Middle frontal gyrus (tissue), 1 donor: ENCODE results near the gene DGKI.

Experiments used
- DNase-seq: peaks from one replicate; pipeline ENCODE4 v3.0.0-alpha.2; 2015; ENCODE audit warnings: low spot score; ENCODE audit errors: extremely low spot score

The DGKI gene

DNA sequence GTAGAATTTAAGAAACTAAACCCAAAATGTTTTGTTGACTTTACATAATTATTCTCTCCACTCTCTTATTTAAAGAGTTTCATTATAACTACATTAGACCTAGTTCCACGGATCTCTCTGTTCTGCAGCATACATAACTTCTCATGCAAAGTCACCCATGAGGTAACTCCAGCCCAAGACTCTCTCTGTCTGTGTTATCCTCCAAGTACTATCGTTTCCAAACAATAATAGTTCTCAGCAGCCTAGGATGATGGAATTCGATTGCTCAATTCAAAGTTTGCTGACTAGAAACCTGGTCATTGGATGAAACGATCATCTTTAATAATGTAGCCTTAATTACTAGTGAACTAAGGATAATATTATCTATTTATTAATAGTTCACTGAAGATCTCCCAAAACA lies 300.1 kb downstream of the DGKI start:
- DNase-seq: no peak

DNA sequence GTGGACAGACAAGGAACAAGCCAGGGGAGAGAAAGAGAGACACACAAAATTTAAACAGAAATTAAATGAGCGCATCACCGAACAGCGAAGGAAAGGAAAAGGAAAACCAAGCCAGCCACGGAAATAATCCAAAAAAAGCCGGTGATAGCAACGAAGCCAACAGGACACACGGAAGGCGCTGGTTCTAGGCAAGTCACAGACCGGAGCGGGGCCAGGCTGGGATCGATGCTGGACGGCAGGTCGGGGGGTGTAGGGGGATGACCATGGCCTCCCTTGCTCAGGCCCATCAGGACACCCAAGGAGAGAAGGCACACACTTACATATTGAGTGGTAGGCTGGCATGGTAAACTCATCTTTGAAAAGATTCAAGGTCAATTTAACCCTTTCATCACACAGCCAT lies 300.8 kb downstream of the DGKI start:
- no peak for DNase-seq

DNA sequence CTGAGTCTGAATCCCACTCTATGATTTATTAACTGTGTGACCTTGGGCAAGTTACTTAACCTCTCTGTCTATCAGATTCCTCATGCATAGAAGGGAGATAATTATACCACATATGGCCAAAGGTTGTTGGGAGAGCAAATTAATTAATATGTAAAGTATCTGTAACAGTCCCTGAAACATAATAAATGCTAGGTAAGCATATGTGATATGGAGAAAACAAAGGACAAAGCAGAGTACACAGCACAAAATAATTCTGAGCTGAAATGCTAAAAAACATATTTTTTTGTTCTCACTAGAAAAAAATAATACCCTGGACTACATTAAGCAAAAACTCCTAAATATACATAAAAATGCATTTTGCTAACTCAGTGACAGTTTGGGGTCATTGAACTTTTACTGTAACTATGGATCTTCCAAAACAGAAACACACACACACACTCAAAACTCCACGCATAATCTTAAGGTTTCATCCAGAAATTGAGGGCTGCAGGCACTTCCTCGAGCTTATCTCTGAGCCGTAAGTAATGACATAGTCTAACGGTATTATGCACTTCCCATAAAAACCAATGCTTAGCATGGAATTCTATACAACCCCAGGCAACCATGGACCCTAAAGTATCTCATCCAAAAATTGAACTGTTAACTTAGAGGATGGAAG lies 301.6 kb downstream of the DGKI start:
- DNase-seq: no peak

DNA sequence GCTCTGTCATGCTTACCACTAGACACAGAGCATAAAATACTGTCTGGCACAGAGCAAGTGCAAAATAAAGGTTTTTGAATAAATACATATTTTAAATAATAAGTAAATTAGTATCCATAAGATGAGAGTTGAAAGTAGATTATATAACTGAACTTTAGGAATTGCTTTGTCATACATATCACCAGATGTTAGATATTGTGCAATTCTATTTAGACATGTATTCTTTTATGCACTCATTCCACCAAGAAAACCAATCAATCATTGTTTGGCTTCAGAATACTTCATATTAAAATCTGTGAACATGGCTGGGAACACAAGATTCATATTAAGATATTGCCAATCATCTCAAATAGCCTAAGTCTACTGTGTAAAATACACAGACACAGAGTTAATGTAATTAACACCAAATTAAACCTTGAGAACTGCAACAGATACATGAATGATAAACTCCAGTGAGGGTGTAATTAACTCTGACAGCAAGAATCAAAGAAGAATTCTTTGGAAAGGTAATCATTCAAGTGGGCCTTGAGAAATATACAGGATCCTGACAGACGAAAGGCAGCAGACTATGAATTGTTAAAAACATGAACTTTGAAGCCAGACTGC lies 302.2 kb downstream of the DGKI start:
- DNase-seq: no peak

DNA sequence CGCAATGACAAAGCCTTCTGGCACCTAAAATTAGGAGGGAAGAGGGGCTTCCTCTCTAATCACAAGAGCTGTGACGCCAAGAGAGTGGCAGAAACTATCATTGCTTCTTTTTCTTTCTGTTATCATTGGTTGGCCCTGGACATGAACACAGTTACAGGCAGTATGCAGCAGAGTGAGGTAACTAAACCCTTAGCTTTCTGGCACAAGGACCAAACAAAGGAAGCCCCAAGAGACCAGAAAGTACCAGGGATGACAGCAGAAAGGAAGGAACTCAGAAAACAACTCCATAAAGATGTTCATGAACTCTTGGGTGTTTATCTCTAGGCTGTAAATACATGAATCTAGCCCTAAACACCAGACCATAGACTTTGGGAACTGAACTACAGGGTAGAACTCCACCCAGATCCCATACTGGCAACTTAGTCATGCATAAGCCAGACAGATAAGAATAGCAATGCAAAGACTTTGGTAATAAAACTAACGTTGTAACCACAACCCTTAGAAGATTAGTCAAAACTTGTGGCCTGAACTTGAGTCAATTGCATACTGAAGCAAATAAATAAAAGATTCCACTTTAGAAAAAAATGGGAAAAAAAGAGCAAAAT lies 307.6 kb downstream of the DGKI start:
- DNase-seq: no peak

DNA sequence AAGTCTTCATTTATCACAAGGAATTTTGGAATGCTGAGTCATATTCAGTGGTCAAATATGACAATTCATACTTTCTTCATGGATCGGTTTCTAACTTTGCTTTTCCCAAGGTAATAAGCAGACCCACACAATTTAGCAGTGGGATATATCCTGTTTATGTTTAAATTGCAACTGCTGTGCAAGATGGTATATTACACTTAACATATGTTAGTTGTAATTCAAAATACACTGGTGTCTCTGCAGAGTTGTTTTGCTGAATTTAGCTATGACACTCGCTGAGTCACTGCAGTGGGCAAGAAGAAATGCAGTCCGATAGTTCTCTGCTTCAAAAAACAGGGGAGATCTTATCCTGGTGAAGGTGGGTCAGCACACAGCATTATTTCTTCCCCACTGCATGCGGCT lies 308.4 kb downstream of the DGKI start:
- DNase-seq: no peak

DNA sequence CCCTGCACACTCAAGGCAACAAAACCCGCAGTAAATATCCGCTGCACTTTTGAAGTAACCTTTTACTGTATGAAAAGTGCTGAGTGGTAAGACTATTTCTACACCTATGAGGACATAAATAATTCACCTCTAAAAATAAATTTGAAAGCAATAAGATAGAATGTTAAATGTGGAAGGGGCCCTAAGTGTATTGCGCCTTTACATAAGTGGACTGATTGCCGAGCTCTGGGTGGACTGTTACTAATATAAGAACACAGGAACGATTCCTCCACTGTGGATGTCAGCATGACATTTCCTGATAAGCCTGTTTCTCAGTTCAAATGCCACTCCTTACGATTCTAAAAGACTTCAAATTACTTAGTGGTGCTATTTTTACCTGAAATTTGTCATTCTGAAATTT lies 311.2 kb downstream of the DGKI start:
- DNase-seq: no peak

DNA sequence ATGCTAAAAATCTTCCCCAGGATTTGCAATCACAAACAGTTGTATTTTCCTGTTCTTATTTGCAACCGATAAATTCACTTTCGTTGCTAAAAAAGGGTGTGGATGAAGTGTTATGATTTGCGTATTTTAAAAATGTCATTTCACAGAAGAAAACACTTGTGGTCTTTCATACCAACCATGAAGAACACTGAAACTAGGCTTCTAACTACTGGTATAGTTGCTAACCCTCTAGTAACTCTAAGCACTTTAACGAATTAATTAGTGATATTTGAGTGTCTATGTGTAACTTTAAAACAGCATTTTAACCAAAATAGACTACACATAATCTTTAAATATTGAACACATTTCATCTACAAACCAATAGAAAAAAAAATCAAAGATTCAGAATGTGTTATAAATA lies 315.1 kb downstream of the DGKI start:
- no peak for DNase-seq

DNA sequence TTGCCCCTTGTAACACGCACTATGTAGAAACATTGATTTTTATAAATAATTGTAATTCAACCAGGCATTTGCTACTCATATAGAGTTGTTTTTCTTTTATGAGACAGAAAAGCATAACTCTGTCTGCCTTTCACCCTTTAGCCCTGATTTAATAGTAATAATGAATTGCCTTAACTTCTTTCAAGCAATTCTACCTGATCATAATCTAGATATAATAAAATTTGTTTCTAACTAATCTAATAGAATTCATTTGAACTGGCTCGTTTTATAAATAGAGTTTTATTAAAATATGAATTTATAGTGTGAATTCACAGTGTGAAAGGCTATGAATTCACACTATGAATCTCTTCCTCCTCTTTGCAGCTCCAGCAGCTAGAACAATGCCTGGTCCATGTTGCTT lies 319.1 kb downstream of the DGKI start:
- DNase-seq: no peak

DNA sequence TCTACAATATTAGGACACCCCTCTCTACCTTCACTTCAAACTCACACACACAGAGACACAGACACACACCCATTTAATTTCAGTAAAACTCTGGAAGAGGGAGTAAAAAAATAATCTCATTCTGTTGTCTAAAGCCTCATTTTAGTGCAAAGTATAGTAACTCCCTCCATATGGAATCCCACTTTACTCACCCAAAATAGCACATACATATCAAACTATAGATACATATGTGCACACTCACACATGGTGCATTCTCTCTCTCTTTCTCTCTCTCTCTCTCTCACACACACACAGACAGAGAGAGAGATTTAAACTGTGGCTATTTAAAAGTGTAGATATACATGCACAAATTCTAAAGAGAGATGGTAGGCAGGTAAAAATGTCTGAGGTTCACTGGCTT lies 323.6 kb downstream of the DGKI start:
- DNase-seq: no peak

DNA sequence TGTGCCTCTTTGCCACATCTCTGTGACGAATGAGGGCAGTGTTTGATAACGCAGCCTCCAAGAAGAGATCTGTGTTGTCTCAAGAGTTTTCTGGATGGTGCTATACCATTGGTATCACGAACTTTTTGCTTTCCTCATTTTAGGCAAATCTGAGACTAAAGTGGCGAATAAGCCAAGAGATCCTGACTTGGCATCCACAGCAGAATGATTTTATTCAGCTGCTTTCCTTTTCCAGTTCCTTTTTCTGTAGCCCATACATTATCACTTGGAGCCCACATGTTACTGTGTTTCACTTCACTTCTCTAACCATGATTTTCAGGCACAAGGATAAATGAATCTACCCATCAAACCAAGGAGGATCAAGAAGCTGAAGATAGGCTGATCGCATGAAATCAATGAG lies 325.3 kb downstream of the DGKI start:
- no peak for DNase-seq

DNA sequence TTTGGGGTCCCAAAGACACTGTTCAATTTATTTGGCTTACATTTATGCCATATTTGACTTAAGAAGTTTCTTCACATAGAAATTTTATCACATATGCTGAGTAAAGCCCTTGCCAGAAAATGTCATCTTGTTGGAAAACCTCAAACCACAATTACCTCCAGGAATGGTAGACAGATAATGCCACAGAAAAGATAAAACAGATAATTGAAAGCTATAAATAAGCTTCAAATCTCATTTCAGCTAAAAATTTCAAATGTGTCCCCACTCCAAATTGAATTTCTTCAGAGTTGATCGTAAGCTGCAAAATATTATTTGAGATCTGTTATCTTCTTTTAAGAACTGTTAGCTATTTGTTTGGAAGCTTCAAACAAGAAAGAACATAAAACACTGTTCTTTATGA lies 326.8 kb downstream of the DGKI start:
- no peak for DNase-seq

DNA sequence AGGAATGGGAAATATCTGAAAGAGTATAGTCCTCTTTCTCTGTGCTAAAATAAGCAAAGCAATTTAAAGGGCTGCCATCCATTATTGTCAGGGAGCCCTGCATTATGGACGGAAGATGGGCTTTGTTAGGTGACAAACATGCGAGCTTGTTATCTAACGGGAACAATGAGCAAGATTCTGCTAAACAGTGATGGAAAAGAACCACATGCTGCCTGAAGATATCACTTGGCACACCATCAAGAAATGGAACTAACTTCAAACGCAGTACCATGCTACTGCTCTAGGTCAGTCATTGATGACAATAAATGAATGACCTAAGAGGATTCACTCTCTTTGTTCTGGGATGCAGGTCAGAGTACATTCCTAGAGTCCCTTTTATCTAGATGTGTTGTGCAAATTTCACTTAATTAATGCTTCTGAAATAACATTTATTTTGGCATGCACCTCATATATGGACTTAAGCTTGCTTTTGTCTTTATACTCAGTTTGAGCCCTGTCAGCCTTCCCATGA lies 327.5 kb downstream of the DGKI start:
- no peak for DNase-seq

DNA sequence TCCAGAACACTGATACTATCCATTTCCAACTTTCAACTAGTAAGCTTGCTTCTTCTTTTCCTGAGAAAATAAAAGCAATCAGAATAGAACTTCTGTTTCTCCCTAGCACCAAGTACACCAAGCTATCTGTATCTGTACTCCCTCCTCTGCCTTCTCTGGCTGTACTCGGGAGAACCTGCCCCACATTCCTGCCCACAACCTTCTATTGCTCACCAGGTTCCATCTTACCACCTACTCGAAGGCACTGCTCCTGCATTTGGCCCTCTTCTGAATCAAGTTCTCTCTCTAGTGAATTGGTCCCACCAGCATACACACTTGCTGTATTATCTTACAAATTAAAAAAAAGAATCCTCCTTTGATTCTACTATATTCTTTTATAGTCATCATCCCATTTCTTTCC lies 333.7 kb downstream of the DGKI start:
- DNase-seq: no peak

DNA sequence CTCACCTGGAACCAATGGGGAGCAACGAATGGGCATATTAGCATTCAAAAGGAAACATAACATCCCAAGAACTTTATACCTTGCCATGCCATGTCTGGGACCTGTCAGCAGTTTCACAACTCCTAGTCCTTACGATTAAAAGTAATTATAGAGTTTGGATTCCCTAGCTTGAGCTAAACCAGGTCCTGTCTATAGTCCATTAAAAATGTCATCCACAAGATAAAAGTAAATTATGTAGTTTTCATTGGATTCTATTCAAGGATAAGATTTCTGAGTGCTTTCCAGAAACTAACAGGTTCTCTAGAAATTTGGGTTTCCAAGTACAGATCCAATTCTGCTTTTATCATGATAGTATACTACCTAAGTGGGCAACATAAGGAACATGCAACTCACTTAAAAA lies 339.7 kb downstream of the DGKI start:
- DNase-seq: no peak

DNA sequence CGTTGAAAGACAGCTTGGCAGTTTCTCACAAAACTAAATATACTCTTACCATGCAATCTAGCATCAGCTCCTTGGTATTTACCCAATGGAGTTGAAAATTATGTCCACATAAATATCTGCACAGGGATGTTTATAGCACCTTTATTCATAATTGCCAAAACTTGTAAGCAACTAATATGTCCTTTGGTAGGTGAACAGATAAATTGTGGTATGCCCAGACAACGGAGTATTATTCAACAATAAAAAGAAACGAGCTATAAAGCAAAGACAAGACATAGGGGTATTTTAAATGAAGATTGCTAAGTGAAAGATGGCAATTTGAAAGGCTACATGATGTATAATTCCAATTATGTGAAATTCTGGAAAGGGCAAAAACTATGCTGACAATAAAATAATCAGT lies 340.7 kb downstream of the DGKI start:
- no peak for DNase-seq

DNA sequence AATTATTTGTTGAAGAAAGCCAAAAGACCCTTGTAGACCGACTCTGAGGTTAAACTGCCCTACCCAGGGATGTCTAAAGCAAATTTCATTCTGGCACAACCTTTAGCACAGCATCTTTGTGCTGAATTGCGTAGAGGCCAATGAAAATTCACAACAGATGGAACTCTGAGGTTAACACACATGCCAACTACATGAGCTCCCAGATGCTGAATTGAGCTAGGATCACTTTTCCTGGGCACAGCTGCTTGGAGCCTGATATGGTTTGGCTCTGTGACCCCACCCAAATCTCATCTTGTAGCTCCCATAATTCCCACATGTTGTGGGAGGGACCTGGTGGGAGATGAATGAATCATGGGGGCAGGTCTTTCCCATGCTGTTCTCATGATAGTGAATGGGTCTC lies 345.2 kb downstream of the DGKI start:
- no peak for DNase-seq

DNA sequence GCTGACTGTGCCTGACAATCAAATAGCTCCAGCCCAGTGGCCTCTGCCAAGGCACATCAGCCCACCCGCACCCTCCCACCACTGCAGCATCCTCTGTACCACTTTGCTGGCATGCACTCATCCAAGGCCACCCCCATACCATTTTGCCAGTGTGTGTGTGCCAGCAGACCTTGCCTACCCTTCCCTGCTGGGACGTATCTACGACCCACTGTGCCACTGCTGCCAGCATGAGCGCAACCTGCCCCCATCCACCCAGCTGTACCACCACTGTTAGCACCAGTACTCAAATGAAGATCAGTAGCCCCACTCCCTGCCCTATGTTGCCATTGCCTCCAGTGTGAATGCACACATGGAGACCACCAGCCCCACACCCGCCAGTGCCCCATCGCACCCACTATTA lies 353.9 kb downstream of the DGKI start:
- DNase-seq: no peak

DNA sequence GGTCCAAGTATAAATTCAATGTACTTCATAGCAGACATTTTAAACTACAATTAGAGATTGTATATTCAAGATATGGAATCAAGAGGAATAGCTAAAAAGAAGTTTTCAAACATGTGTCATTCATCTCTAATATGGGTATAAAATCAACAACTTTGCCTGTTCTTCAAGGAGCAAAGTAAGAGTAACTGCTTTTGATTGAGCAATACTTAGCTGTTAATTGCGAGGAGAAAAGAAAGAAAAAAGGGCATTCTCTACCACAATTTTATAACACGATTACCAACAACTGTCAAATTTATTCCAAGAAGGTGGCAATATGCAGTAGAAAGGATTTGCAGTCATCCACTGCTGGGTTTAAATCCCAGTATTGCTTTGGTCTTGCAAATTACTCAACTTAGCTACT lies 356.9 kb downstream of the DGKI start:
- DNase-seq: no peak

DNA sequence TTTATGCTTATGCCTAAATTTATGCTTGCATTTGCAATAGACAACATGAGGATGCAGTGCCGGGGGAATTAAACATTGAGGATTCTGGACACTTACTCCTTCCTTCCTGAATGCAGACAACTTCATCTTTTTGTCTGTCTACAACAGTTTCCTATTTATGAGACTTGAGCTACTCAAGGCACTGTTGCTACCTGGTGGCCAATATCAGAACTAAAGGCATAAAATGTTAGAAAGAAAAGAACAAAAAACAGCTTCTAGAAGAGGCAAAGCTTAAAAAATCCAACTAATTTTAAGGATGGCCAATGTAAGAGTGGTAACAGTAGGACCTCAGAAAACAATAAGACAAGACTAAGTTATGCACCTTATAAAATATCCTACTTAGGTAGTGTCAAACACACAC lies 358.7 kb downstream of the DGKI start:
- DNase-seq: no peak

DNA sequence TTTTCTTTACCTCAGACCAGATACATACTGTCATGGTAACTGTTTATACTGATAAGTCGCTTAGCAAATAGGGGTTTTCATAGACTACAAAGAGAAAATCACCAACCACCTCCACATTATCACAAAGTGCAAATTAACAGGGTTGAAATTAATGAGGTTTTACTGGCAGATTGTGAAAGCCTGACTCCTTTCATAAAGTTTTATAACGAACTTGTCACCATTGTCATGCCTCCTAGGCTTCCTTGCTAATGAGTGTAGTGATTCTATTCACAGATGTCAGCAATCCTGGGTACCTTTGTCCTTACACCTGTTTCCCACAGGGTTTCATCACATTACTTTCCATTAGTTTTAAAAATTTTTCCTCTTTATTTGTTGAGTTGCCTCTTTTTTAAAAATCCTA lies 361.0 kb downstream of the DGKI start:
- no peak for DNase-seq

DNA sequence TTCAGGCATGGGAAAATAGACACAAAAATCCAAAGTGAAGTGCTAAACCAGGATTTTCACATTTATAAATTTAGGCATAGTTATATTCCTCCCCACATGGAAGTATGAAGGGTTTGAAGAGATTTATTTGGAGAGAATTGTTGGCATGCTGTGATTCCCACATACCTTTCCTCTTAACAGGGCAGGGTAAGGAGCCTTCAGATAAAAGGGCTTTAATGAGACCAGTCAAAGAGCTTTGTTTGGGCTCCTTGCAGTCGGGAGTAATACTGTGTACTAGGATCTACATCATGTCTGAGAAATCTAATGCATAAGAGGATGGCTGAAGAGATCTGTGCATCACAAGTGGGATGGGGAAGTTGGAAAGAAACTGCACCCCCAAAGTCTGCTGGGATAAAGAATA lies 362.4 kb downstream of the DGKI start:
- no peak for DNase-seq

DNA sequence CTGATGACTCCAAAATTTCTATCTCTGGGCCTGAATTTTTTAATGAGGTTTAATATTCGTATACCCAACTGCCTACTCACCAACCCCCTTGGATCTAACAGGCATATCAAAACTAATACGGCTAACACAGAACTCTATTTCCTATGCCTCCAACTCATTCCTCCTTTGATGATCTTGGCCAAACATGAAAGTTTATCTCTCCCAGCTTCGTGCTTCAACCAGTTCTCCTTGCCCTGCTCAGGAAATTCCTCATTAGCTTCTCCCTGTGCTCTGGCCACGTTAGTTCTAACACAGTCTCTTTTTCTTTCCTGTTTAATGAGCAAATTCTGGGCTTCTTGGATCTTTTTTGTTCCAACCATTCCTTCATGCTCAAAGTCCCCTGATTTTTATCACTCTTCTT lies 364.3 kb downstream of the DGKI start:
- DNase-seq: no peak
